HCT116 (cell line): Measurements from ENCODE around the gene CAPZA2. TPM values are rescaled to one million over a fixed set of nuclear protein-coding genes. Genes with fewer than 3 reads are reported as not detected.

Experiments
- ATAC-seq: fragments of 200-7000 bp; cut with Tn5 transposase; 2 replicates; pipeline ENCODE4 v1.9.1; 2020; ENCODE audit warnings: mild to moderate bottlenecking, moderate library complexity
- BruUV-seq: library from RNA; stranded (reverse); fragments of 400-500 nt; replicated peaks from 2 replicates; lab custom pipeline; 2021; lab: Mats Ljungman, UMichigan
- CTCF ChIA-PET: fragments of 300-600 bp; sonication (Branson Sonifier 250); formaldehyde crosslinking; loops from one replicate; lab custom pipeline; 2021; ENCODE audit warnings: antibody characterized with exemption; lab: Charles Lee
- POLR2A ChIA-PET: fragments of 300-600, 350-600 bp; sonication (Branson Sonifier 250); formaldehyde crosslinking; loops from one replicate; lab custom pipeline; 2021; ENCODE audit warnings: antibody characterized with exemption; lab: Charles Lee
- RAD21 ChIA-PET, 2 experiments: fragments of 300-600 bp; sonication (Branson Sonifier 250); formaldehyde crosslinking; loops; one replicate each; lab custom pipeline; 2023; ENCODE audit warnings: low total read pairs in 2 of 2; ENCODE audit not compliant: uncharacterized antibody in 2 of 2, unreplicated experiment in 2 of 2, low non-redundant PET in 1 of 2; lab: Charles Lee
- DNase-seq: peaks from one replicate; pipeline ENCODE4 v3.0.0-alpha.2; 2010; ENCODE audit warnings: low read depth, low spot score
- H2AFZ ChIP-seq: fragments of 200-600 bp; shearing (Covaris generic), sonication (generic); 2 replicates; pipeline ENCODE4 v1.6.1; 2017; ENCODE audit warnings: low read depth, mixed run types, mixed read lengths, antibody characterized with exemption, low read length; ENCODE audit not compliant: poor library complexity, severe bottlenecking
- H3K27ac ChIP-seq: 2 replicates; pipeline ENCODE4 v1.5.1; 2012; ENCODE audit warnings: low read depth, low read length
- H3K27me3 ChIP-seq: fragments of 200-600 bp; sonication (generic); 2 replicates; pipeline ENCODE4 v1.6.1; 2016; ENCODE audit warnings: mixed run types, low read length, mixed read lengths; ENCODE audit not compliant: insufficient read depth
- H3K36me3 ChIP-seq, 2 experiments: fragments of 200-500 bp in 1 of 2; fragments of 200-600 bp in 1 of 2; sonication (Bioruptor generic) in 1 of 2; sonication (generic) in 1 of 2; 2 replicates each; pipeline versions ENCODE4 v1.5.1 to v1.6.1; 2014 to 2016; ENCODE audit warnings: low read length in 2 of 2, inconsistent platforms in 1 of 2, mixed read lengths in 1 of 2, mixed run types in 1 of 2; ENCODE audit not compliant: insufficient read depth in 2 of 2, control insufficient read depth in 1 of 2
- H3K4me1 ChIP-seq, 2 experiments: fragments of 200-600 bp in 1 of 2; sonication (generic) in 1 of 2; 2 replicates each; pipeline versions ENCODE4 v1.5.1 to v1.6.1; 2012 to 2017; ENCODE audit warnings: low read length in 2 of 2, inconsistent platforms in 1 of 2, mild to moderate bottlenecking in 1 of 2, mixed read lengths in 1 of 2, mixed run types in 1 of 2, moderate library complexity in 1 of 2; ENCODE audit not compliant: insufficient read depth in 2 of 2, control insufficient read depth in 1 of 2
- H3K4me2 ChIP-seq: fragments of 200-600 bp; sonication (generic); 2 replicates; pipeline ENCODE4 v1.6.1; 2017; ENCODE audit warnings: mixed run types, low read length, mixed read lengths
- H3K4me3 ChIP-seq, 2 experiments: fragments of 200-600 bp in 1 of 2; sonication (generic) in 1 of 2; replicated peaks in 1 of 2; 2 replicates each; pipeline ENCODE4 v1.5.1; 2011 to 2016; ENCODE audit warnings: low read length in 2 of 2, control low read depth in 1 of 2, low read depth in 1 of 2, mild to moderate bottlenecking in 1 of 2, mixed read lengths in 1 of 2, mixed run types in 1 of 2
- H3K79me2 ChIP-seq: fragments of 200-600 bp; sonication (generic); 2 replicates; pipeline ENCODE4 v1.6.1; 2017; ENCODE audit warnings: mild to moderate bottlenecking, mixed run types, low read length, moderate library complexity, mixed read lengths; ENCODE audit not compliant: insufficient read depth
- H3K9ac ChIP-seq: fragments of 200-600 bp; sonication (generic); 2 replicates; pipeline ENCODE4 v1.6.1; 2016; ENCODE audit warnings: low read length, mixed read lengths
- H3K9me2 ChIP-seq: fragments of 200-600 bp; sonication (generic), shearing (Covaris generic); 2 replicates; pipeline ENCODE4 v1.6.1; 2017; ENCODE audit warnings: mixed run types, mild to moderate bottlenecking, moderate library complexity; ENCODE audit not compliant: insufficient read depth
- H3K9me3 ChIP-seq, 2 experiments: fragments of 200-500 bp in 1 of 2; fragments of 200-600 bp in 1 of 2; sonication (Bioruptor generic) in 1 of 2; sonication (generic) in 1 of 2; 2 replicates each; pipeline ENCODE4 v1.6.1; 2014 to 2017; ENCODE audit warnings: low read length in 2 of 2, mixed read lengths in 2 of 2, inconsistent platforms in 1 of 2, low read depth in 1 of 2, mild to moderate bottlenecking in 1 of 2, mixed run types in 1 of 2, moderate library complexity in 1 of 2; ENCODE audit not compliant: control insufficient read depth in 1 of 2, insufficient read depth in 1 of 2
- H4K20me1 ChIP-seq: fragments of 200-600 bp; sonication (generic), shearing (Covaris generic); 2 replicates; pipeline ENCODE4 v1.6.1; 2017; ENCODE audit warnings: mixed run types, mild to moderate bottlenecking, moderate library complexity; ENCODE audit not compliant: insufficient read depth
- CBX3 ChIP-seq: IDR thresholded peaks from 2 replicates; pipeline ENCODE4 v1.6.1; 2012; ENCODE audit warnings: low read depth
- CEBPB ChIP-seq: IDR thresholded peaks from 2 replicates; pipeline ENCODE4 v1.6.1; 2012; ENCODE audit warnings: low read depth
- EGR1 ChIP-seq: IDR thresholded peaks from 2 replicates; pipeline ENCODE4 v1.6.1; 2012; ENCODE audit warnings: low read depth
- ELF1 ChIP-seq: IDR thresholded peaks from 2 replicates; pipeline ENCODE4 v1.6.1; 2012; ENCODE audit warnings: low read depth, borderline replicate concordance
- EZH2 ChIP-seq: fragments of 200-600 bp; sonication (generic); IDR thresholded peaks from 2 replicates; pipeline ENCODE4 v1.6.1; 2017; ENCODE audit warnings: antibody characterized with exemption, mixed run types
- EZH2phosphoT487 ChIP-seq: fragments of 200-600 bp; IDR thresholded peaks from 2 replicates; pipeline ENCODE4 v1.6.1; 2018; ENCODE audit warnings: antibody characterized with exemption, borderline replicate concordance
- JUND ChIP-seq: IDR thresholded peaks from 2 replicates; pipeline ENCODE4 v1.6.1; 2012
- POLR2AphosphoS5 ChIP-seq: IDR thresholded peaks from 2 replicates; pipeline ENCODE4 v1.6.1; 2011; ENCODE audit warnings: mild to moderate bottlenecking, low read depth, low read length, moderate library complexity
- SP1 ChIP-seq: IDR thresholded peaks from 2 replicates; pipeline ENCODE4 v1.6.1; 2012; ENCODE audit warnings: low read depth
- SRF ChIP-seq: IDR thresholded peaks from 2 replicates; pipeline ENCODE4 v1.6.1; 2012; ENCODE audit warnings: low read depth
- ZNF274 ChIP-seq: fragments of 200-500 bp; sonication (Bioruptor generic); IDR thresholded peaks from 2 replicates; pipeline ENCODE4 v1.6.1; 2014; ENCODE audit warnings: mild to moderate bottlenecking, low read depth, low read length, inconsistent platforms
- intact Hi-C: fragments of 100-400 bp; cut with micrococcal nuclease; formaldehyde crosslinking; loops from 2 replicates; pipeline ENCODE4 v1.10.0; 2022
- total RNA-seq: library from RNA; stranded (reverse); gene quantifications from one replicate; pipeline ENCODE4 v1.2.1, GENCODE V29; 2021; ENCODE audit not compliant: unreplicated experiment
- TF ChIP-seq, protein P1 (sequence below): IDR thresholded peaks from 2 replicates; pipeline ENCODE4 v1.6.1; 2012
- TF ChIP-seq, protein P2 (sequence below): IDR thresholded peaks from 2 replicates; pipeline ENCODE4 v1.6.1; 2011; ENCODE audit warnings: mild to moderate bottlenecking, low read length, moderate library complexity; ENCODE audit not compliant: insufficient replicate concordance; ENCODE audit errors: extremely low read depth

Gene CAPZA2
- total RNA-seq, 1 experiment from 2014 or later = 135 TPM

DNA sequence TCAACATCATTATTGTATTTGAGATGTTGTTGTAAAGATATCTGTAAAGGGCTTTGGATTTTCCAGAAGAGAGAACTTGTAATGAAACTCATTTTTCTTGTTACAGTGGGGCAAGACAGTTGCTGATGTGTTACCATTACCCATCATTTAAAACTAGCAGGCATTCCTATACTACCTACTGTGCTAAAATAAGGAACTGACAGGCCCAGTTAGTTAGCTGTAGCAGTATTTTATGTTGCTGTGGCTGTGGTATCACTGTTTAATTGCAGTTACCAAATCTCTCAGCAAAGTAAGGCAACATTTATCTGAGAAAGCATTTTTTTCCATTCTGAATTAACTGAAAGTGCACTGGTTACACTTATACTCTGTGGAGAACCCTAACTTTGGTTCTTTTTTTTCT lies 100.8 kb downstream of the CAPZA2 start:
- H3K9me3 ChIP-seq = no peaks in the 10 kb centered on the region
- CTCF ChIA-PET = no interaction called here
- H3K9ac ChIP-seq = no peak overlapping the region
- H3K27ac ChIP-seq = no peak overlapping the region
- no peaks in the 10 kb centered on the region for H3K9me2 ChIP-seq
- RAD21 ChIA-PET = no interaction called here
- H3K4me1 ChIP-seq = no peaks in the 10 kb centered on the region
- no peaks in the 10 kb centered on the region for H3K27me3 ChIP-seq
- H4K20me1 ChIP-seq = no peaks in the 10 kb centered on the region
- H3K4me3 ChIP-seq = no peak overlapping the region
- POLR2A ChIA-PET = interaction anchor here (1.0 kb wide), 1 partner anchor 9 kb away, joined by 3 read pairs; no protein-coding TSS in a partner anchor
- TF ChIP-seq EZH2 = no peak
- TF ChIP-seq EGR1 = no peak
- no peak for TF ChIP-seq ZNF274
- TF ChIP-seq POLR2AphosphoS5 = no peak
- TF ChIP-seq, protein P1, sequence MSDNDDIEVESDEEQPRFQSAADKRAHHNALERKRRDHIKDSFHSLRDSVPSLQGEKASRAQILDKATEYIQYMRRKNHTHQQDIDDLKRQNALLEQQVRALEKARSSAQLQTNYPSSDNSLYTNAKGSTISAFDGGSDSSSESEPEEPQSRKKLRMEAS = no peak
- TF ChIP-seq ELF1 = no peak
- TF ChIP-seq, protein P2, sequence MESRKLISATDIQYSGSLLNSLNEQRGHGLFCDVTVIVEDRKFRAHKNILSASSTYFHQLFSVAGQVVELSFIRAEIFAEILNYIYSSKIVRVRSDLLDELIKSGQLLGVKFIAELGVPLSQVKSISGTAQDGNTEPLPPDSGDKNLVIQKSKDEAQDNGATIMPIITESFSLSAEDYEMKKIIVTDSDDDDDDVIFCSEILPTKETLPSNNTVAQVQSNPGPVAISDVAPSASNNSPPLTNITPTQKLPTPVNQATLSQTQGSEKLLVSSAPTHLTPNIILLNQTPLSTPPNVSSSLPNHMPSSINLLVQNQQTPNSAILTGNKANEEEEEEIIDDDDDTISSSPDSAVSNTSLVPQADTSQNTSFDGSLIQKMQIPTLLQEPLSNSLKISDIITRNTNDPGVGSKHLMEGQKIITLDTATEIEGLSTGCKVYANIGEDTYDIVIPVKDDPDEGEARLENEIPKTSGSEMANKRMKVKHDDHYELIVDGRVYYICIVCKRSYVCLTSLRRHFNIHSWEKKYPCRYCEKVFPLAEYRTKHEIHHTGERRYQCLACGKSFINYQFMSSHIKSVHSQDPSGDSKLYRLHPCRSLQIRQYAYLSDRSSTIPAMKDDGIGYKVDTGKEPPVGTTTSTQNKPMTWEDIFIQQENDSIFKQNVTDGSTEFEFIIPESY = no peak
- H3K79me2 ChIP-seq = peaks cover 16% of the 10 kb centered on the region
- no TSS peak for BruUV-seq
- no peak overlapping the region for H3K4me2 ChIP-seq
- DNase-seq (no peak), ATAC-seq (no peak)
- intact Hi-C loops = no loop called here
- no peaks in the 10 kb centered on the region for H3K36me3 ChIP-seq
- no peak overlapping the region for H2AFZ ChIP-seq

DNA sequence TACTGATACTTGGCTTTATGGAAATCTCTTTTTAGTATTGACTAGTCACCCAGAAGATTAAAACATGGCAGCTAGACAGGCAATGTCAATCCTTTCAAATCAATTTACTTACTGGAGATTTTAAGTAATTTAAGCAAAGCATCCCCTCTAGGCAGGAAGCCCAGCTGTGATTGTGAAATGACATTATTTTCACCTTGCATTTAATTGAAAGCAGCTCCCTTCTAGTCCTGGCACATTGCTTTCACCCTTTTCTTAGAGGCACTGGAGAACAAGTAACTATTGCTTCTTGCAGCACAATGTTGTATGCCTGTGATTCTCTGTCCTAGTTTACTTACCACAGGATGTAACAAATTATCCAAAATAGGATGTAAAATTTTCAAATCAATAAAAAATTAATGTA lies 104.2 kb downstream of the CAPZA2 start:
- no TSS peak for BruUV-seq
- no peak for ATAC-seq
- no peaks in the 10 kb centered on the region for H3K36me3 ChIP-seq
- ChIA-PET RAD21 (no interaction called here), POLR2A (no interaction called here), CTCF (interaction anchor here (1.2 kb wide), 1 partner anchor 161 kb away, joined by 4 read pairs; no protein-coding TSS in a partner anchor)
- no peak overlapping the region for H3K9ac ChIP-seq
- H3K27ac ChIP-seq = no peak overlapping the region
- no peaks in the 10 kb centered on the region for H4K20me1 ChIP-seq
- H3K4me1 ChIP-seq = peaks cover 15 to 18% of the 10 kb centered on the region in 2 experiments
- H3K27me3 ChIP-seq = no peaks in the 10 kb centered on the region
- H2AFZ ChIP-seq = no peak overlapping the region
- DNase-seq = no peak
- intact Hi-C loops = no loop called here
- TF ChIP-seq CBX3 = no peak
- TF ChIP-seq JUND = no peak
- no peak for TF ChIP-seq EZH2
- no peak for TF ChIP-seq CEBPB
- no peak for TF ChIP-seq EGR1
- TF ChIP-seq, protein P1 = no peak
- TF ChIP-seq EZH2phosphoT487 = no peak
- no peak for TF ChIP-seq SP1
- TF ChIP-seq SRF = no peak
- no peak for TF ChIP-seq ELF1
- H3K79me2 ChIP-seq = peaks cover 13% of the 10 kb centered on the region
- H3K4me3 ChIP-seq = no peak overlapping the region
- no peaks in the 10 kb centered on the region for H3K9me2 ChIP-seq
- H3K4me2 ChIP-seq = no peak overlapping the region
- no peaks in the 10 kb centered on the region for H3K9me3 ChIP-seq
